AG04450 (cell line): ENCODE results near the gene RPN1. TPM values are rescaled to one million over a fixed set of nuclear protein-coding genes. Genes with fewer than 3 reads are reported as not detected.

Experiments
- CTCF ChIA-PET: fragments of 300-600, 350-600 bp; formaldehyde crosslinking; extraction: SDS; loops from one replicate; lab custom pipeline; 2022; ENCODE audit warnings: antibody characterized with exemption, inconsistent platforms; lab: Charles Lee
- POLR2A ChIA-PET: fragments of 350-600 bp; formaldehyde crosslinking; extraction: SDS; loops from one replicate; lab custom pipeline; 2021; ENCODE audit warnings: antibody characterized with exemption, inconsistent platforms; lab: Yijun Ruan, JAX
- DNase-seq: peaks from one replicate; pipeline ENCODE4 v3.0.0-alpha.2; 2011; ENCODE audit warnings: low read depth, low spot score
- H3K27ac ChIP-seq: one replicate; pipeline ENCODE4 v1.5.1; 2012; ENCODE audit warnings: low read depth, low read length, control low read depth
- H3K27me3 ChIP-seq: one replicate; pipeline ENCODE4 v1.6.0; 2012; ENCODE audit warnings: low read length; ENCODE audit not compliant: control insufficient read depth, insufficient read depth
- H3K4me3 ChIP-seq: 2 replicates; pipeline ENCODE4 v1.5.1; 2011; ENCODE audit warnings: mild to moderate bottlenecking, low read depth, low read length, control low read depth
- H3K9me3 ChIP-seq: 2 replicates; pipeline ENCODE4 v1.5.1; 2012; ENCODE audit warnings: low read length; ENCODE audit not compliant: control insufficient read depth, insufficient read depth
- CTCF ChIP-seq: IDR thresholded peaks from 2 replicates; pipeline ENCODE4 v1.5.1; 2011; ENCODE audit warnings: low read depth, low read length, control low read depth, inconsistent platforms
- polyA minus RNA-seq: library from RNA; depleted of rRNA, polyadenylated mRNA; stranded (reverse); fragments of >200 nt; gene quantifications from 2 replicates; pipeline ENCODE4 v1.2.3, GENCODE V29; 2011; rRNA and poly(A)+ RNA removed
- polyA plus RNA-seq: library from polyadenylated mRNA; depleted of rRNA; stranded (reverse); fragments of >200 nt; gene quantifications from 2 replicates; pipeline ENCODE4 v1.2.3, GENCODE V29; 2011; rRNA removed

The RPN1 gene
- 403 and 458 TPM in 2 replicates for polyA plus RNA-seq
- polyA minus RNA-seq, result 520 and 535 TPM in 2 replicates

- peaks cover 6% of the 10 kb centered on the region; the same call in 1 of the 2 replicates for H3K9me3 ChIP-seq
- ChIA-PET CTCF (interaction anchor here (1.4 to 2.9 kb wide), 2 partner anchors 30 to 195 kb away, joined by 3 to 13 read pairs; no protein-coding TSS in a partner anchor), POLR2A (interaction anchor here (0.7 to 1.8 kb wide), 8 partner anchors 11 to 284 kb away, joined by 3 to 5 read pairs (median 3); no protein-coding TSS in a partner anchor)
- H3K4me3 ChIP-seq, result peak within 1 kb of the TSS; percentile 100
- H3K27me3 ChIP-seq, result no peaks in the 10 kb centered on the region
- TF ChIP-seq CTCF, result no peak
- H3K27ac ChIP-seq, result peak within 1 kb of the TSS; percentile 91
- peak; percentile 89 for DNase-seq
These were observed at the start of gene RPN1 for GRCh38 chr3:128650096-128651050. Gene RPN1, minus strand, starts transcription at chr3:128650818. Its CDS starts 18 bp downstream, at chr3:128650800.

DNA sequence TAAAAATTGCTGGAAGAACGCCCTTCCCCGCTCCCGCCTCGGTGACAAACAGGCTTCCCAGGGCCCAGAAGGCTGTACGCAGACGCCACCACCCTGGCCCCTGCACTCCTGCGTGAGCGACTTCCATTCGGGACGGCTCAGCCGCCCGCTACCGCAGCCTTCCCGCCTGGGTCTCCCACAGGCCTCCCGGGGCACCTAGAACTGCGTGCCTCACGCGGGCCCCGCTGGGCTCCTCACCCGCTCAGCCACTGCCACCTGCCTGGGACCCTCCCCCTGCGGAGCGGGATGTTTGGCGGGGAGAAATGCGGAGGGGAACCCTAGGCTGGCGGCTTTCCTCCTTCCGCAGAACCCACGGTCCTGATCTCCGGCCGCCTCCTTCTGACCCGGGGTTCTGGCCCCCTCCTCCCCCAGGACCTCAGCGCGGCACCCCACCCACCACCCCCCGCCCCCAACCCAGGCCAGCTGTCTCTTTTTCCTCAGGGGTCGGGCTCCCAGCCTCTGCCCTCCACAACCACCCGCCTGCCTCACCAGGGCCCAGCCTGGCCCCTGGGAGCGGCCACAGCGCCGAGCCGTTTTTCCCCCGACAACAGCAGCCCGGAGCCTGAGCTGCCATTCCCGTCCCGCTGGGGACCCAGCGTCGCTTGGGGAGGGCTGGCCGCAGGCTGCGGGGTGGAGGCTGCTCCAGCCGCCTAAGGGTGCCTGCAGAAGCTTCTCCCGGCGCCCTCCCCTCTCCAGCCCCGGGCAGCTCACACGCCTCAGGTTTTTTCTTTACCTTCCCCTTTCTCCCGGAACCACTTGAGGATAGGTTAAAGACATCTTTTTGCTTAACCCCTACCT, 47.8 kb upstream of the RPN1 start:
- H3K27ac ChIP-seq, result no peak overlapping the region
- no peak for TF ChIP-seq CTCF
- DNase-seq, result no peak
- no peaks in the 10 kb centered on the region; the same call in 1 of the 2 replicates for H3K9me3 ChIP-seq
- CTCF ChIA-PET, result interaction anchor here (1.5 kb wide), 1 partner anchor 18 kb away, joined by 5 read pairs; no protein-coding TSS in a partner anchor
- peaks cover 3% of the 10 kb centered on the region for H3K27me3 ChIP-seq
- H3K4me3 ChIP-seq, result peak overlapping the region; percentile 45
- POLR2A ChIA-PET, result interaction anchor here (1.7 kb wide), 1 partner anchor 18 kb away, joined by 3 read pairs; no protein-coding TSS in a partner anchor

- no peak for TF ChIP-seq CTCF
- no peak for DNase-seq
- POLR2A ChIA-PET, result interaction anchor here (1.2 kb wide), 1 partner anchor 17 kb away, joined by 3 read pairs; no protein-coding TSS in a partner anchor
- Histone ChIP-seq H3K9me3 (no peaks in the 10 kb centered on the region; the same call in 1 of the 2 replicates), H3K27ac (no peak overlapping the region), H3K27me3 (peaks cover 7% of the 10 kb centered on the region), H3K4me3 (no peak overlapping the region)
- CTCF ChIA-PET, result interaction anchor here (0.6 kb wide), 1 partner anchor 358 kb away, joined by 4 read pairs; no protein-coding TSS in a partner anchor
These were observed 46.7 kb upstream of the RPN1 start for GRCh38 chr3:128697341-128697740.

DNA sequence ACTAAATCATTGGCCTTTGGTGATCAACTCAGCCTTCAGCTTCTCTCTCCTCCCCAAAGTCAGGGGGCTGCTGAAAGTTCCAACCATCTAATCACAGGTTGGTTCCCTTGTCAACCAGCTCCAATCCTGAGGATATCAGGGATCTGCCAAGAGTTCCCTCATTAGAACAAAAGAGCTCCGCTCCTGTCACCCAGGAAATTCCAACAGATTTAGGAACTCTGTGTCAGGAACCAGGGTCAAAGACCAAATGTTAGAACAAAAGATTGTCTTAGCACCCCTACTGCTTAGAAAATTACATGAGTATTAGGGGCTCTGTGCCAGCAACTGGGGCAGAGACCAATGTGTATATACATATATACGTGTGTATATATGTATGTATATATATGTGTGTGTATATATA, 43.1 kb upstream of the RPN1 start:
- Histone ChIP-seq H3K27ac (no peak overlapping the region), H3K27me3 (peaks cover 7% of the 10 kb centered on the region), H3K9me3 (no peaks in the 10 kb centered on the region; the same call in 1 of the 2 replicates), H3K4me3 (no peak overlapping the region)
- no peak for DNase-seq
- ChIA-PET CTCF (interaction anchor here (6.2 kb wide), 1 partner anchor 13 kb away, joined by 48 read pairs; no protein-coding TSS in a partner anchor), POLR2A (no interaction called here)
- no peak for TF ChIP-seq CTCF
